DLD1 (cell line): Measurements from ENCODE around the gene KRTAP10-11.
"Not testable (repeated sequence)": the region's sequence is repeated elsewhere in the genome, so short reads cannot be mapped to it uniquely, and the experiment has no call there.

Experiments used
- in situ Hi-C: cut with HindIII; loops from 2 replicates; pipeline ENCODE4 v1.10.0; 2017; ENCODE audit warnings: low sequenced_read_pairs

The KRTAP10-11 gene

DNA sequence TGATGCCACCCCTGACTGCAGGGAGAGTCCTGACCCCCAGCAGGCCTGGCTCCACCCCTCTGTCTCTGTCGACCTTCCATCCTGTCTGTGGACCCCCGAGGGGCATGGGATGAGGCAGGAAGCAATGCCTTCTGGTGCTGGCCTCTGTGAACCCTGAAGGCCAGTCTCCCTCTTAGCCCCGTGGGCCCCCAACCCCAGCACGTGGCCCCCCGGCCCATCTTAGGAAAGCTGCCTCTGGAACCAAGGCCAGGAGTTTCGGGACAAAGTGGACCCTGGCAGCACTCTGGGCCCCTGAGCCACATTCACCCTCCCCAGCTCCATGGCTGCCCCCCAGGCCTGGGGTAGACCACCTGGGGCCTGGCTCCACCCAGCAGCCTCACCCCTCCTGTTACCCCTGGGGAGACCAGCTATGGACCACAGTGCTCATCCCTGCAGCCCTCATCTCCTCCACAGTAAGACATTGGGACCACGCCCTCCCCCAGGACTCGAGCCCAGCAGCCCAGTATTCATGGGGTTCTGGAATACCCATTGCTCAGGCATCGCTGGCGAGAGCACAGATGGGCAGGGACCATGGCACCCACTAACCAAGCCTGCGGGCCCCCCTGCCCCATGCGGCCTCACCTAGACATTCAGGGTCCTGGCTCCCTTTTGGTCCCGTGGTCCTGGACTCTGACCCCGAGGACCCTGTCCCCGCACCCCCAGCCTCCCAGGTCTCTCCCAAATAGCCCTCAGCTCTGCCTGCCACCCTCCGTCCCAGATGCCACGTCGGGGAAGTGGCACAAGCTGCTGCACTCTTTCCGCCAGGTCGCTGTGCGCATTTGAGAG, 7.5 kb upstream of the KRTAP10-11 start:
- in situ Hi-C loops: not testable (repeated sequence)

DNA sequence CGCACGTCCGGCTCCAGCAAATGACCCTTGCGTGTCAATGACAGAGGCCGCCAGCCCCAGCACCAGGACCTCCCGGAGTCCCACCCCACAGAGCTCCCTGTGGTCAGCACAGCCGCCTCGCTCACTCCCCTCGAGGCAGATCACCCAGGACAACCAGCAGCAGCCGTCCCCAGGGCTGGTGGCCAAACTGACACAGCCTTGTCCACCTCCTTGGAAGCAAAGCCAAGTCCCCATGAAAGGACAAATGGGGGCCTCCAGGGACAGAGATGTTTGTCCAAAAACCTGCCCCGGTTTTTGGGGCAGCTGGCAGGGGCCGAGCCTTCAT, 6.9 kb upstream of the KRTAP10-11 start:
- in situ Hi-C loops: no loop called here

DNA sequence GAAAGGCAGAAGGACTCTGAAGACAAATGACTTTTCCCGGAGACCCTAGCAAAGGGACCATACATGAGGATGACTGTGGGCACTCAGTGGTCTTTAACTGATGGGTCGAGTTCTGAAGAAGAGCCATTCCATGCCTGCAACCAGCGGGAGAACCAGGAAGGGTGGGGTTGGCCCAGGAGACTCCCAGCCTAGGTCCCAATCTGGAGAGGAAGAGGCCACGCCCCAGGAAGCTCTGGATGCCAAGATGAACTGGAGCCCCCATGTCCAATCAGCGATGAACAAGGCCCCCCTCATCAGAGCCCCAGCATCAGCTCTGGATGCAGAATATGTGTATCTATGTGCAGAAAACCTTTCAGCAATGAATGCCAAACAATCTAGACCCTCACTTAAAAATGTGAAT, 5.5 kb upstream of the KRTAP10-11 start:
- in situ Hi-C loops: no loop called here

DNA sequence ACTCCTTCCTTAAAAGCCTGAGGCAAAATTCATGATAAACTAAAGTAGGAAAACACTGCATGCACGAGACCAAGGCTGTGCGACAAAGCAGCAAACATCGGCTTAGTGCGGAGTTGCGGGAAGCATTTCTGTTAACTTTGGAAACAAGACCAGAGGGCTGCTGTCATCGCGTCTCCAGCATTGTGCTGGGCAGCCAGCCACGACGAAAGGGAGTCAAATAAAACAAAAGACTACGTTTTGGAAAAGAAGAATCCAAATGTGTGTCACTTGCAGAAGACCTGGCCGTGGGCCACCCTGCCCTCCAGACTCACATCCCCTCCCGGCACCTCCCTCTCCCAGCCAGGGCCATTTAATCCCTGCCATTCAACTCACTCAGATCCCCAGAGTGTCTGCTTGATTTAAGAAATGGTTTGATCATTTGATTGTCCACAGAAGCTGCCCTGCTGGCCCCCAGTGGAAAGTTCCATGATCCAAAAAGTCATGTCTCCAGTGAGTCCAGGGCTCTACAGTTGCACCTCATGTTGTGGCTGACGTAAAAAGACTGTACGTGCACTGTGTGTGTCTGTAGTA, 2.4 kb upstream of the KRTAP10-11 start:
- in situ Hi-C loops: no loop called here

DNA sequence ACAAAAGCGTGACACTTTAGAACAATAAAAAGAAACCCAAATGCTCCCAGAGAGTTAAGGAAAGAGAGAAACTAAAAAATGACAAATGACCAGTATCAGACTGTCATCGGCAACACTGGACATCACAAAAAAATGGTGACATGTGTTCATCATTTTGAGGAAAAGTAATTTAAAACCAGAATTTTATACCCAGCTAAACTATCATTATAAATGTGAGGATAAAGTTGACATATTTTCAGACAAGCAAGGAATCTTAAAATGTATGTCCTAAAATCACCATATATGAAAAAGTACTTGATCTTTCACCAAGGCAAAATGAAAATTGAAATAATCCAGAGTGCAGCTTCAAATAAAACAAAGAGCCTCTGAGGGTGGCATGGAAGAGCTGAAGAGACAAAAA, 1.3 kb upstream of the KRTAP10-11 start:
- in situ Hi-C loops: no loop called here

DNA sequence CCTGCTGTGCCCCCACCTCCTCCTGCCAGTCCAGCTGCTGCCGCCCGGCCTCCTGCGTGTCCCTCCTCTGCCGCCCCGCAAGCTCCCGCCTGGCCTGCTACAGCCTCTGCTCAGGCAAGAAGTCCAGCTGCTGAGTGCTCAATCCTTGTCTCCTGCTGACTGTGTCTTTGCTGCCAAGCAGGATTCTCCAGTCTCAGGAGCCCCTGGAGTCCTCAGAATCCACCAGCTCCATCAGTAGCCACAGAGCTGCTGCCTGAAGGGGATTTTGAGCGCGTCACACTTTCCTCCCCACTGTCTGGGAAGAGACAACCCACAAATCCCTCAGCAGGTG, 973 bp downstream of the KRTAP10-11 start:
- in situ Hi-C loops: no loop called here

DNA sequence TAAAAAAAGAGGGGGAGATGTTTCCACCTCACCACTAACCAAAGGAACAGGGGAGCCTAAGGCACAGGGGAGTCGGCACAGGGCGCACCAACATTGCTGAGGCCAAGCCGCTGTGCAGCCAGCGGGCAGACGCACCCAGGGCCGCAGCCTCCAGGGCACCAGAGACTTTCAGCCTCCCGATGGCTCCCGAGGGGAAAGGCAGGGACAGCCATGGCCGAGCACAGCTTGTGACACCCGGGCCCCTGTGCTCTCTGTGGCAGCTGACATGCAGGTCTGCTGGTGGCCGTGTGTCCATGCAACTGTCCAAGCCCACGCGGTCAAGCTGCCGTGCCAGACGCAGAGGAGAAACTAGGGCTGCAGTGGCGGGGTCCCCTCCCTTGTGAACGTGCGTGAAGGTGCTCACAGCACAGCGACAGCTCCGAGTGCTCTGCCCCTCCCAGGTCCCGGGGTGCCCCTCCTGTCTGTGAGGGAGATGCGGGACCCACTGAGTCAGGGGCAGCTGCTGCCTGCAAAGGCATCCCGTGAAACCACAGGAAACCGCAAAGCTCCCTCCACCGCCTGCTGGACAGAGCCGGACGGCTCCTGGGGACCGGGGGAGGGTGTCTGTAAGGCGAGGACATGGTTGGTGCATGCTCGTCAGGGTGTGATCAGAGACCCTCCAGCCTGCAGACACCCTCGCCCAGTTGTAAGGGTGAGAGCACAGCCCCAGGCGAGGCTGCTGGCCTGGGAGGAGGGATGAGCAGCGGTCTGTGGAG, 2.5 kb downstream of the KRTAP10-11 start:
- in situ Hi-C loops: no loop called here

DNA sequence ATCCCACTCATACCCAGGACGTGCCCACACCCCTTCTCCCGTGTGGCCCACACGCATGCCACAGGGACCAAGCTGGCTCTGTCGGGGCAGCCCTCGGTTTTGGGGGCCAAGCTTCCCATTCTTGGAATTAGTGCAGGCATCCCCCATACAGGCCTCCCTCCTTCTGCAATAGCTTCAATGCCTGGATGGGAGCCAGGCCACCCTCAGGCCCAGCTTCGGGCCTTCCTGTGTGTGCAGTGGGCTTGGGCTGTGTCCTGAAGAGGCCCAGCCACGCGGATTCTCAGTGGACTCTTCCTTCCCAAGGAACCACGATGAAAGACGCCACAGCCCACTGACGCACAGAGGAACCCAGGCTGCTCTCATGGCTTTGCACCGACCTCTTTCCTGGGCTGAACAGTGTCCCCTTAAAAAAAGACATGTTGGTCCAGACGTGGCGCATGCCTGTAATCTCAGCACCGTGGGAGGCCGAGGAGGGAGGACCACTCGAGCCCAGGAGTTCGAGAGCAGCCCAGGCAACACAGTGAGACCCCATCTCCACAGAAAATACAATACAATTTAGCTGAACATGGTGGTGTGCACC, 3.4 kb downstream of the KRTAP10-11 start:
- in situ Hi-C loops: no loop called here

DNA sequence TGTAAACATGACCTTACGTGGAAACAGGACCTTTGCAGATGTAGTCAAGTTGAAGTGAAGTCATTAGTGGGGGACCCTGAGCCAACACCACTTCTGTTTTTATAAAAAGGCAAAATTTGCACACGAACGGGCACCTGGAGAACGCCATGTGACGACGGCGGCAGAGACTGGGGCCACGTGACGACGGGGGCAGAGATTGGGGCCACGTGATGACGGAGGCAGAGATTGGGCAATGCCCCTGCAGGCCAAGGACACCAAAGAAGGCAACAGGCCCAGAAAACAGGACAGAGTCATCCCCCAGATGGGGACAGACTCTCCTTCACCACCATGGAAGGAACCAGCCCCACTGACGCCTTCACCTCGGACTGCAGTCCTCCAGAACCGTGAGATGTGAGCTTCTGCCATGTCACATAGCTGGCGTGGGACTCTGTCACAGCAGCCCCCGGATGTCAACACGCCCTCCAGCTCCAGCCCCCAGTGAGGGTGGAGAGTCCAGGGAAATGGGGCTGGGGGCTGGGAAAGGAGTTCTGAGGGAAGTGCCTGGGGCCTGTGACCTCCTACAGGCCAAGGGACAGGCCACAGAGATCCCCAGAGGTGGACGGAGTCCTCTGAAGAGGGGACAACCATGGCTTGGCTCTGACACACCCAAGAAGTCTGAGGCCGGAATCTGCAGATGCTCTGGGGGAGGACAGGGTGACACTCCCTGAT, 4.2 kb downstream of the KRTAP10-11 start:
- in situ Hi-C loops: no loop called here

DNA sequence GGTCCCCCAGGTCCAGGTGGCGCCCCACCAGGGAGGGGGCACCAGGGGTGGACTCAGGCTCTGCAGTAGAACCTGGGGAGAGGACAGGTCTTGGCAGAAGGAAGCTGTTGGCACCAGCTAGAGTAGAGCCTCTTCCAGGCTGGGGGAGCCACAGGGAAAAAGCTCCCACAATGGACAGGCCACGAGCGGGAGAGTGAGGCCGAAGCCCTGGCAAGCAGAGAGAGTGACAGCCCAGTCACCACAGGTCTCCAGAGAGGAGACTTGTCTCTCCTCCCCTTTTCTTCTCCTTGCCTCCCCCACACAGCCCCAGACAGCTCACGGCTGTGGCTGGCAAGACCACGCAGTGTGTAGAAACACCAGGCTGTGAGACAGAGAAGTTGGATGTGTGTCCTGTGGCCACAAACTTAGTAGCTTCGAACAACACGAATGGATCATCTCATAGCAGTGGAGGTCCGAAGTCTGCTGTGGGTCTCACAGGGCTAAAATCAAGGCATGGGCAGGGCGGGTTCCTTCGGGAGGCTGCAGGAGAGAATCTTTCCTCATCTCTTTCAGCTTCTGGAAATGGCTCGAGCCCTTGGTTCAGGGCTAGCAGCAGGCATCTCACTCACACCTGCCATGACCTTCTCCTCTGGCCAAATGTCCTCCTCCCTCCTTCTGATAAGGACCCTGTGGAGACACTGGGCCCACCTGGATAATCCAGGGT, 4.9 kb downstream of the KRTAP10-11 start:
- in situ Hi-C loops: no loop called here

DNA sequence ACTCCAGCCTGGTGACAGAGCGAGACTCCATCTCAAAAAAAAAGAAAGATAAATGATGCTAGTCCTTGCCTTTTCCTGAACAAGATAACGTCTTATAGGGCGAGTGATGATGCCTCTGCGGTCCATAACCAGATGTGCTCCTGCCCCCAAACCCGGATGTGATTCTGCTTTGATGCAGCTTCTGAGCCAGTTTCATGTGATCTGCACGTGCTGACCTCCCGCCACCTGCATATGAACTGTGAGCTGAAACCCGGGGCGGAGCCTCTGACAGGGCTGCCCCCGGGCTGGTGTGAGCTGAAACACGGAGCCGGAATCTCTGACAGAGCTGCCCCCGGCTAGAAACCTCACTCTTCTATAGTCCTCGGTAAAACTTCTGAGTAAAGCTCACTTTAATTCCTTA, 6.9 kb downstream of the KRTAP10-11 start:
- in situ Hi-C loops: no loop called here

DNA sequence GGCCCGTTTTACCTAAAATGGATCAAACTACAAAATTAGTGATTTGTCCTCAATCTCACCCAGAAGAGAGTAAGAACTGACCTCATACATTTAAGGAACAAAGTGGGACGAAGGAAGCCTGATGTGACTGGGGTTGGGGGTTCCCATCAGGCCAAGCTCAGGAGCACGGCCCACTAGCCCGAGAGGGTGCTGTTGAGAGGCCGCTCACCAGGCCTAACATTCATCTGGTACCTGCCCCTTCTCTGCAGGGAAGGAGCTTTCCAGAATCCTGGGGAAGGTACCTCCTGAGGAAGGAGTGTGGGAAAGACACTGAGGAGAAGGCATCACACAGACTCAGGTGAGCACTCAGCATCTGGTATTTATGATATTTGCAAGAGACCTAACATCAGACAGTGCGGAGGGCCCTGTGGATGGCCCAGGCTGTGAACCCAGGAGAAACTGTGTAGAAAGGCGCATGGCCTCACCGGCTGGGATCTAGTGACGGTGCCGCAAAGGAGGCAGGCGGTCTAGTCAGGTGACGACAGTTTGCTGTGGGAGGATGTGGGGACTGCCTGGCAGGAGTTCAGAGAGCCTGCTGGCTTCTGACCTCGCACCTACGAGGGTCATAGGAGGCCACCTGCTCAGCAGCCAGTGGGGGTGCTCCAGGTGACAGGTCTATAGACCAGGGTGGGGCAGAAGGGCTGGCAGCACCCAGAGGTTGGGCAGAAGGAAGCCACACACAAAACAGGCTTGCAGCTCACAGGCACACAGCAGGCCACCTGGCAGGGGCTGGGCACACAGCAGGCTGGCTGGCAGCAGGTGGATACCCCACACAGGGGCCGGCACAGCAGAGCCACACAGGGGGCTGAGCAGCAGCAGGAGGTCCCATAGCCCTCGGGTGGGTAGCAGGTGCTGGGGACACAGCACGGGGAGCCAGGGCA, 7.7 kb downstream of the KRTAP10-11 start:
- in situ Hi-C loops: no loop called here

DNA sequence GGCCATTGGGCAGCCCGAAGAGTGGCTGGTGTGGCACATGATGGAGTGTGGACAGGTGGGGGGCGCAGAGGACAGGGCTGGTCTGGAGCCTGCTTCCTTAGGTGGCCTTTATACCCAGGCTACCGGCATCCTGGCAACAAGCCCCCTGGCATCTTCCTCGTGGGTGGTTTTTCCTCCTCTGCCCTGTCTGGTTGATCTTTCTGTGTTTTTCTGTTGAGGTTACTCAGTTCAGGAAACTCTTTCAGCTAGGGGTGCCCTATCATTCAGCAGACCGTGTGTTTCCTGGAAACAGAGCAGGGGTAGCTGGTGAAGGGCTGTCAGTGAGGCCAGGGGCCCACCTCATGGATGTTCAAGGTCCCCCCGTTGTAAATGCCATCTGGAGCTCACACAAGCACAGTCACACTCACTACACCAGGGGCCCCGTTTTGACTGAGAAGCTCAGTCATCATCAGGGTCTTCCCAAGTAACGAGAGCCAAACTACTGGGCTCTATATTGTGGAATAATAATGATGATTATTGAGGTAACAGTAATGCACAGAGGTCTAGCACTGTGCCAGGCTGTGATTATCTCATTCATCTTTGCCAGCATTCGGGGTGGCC, 8.5 kb downstream of the KRTAP10-11 start, which contains the start of gene KRTAP12-4:
KRTAP12-4 (minus strand) TSS at position 84 of the 600 bp plus-strand sequence; CDS start at position 39, 45 bp downstream.
- in situ Hi-C loops: no loop called here

DNA sequence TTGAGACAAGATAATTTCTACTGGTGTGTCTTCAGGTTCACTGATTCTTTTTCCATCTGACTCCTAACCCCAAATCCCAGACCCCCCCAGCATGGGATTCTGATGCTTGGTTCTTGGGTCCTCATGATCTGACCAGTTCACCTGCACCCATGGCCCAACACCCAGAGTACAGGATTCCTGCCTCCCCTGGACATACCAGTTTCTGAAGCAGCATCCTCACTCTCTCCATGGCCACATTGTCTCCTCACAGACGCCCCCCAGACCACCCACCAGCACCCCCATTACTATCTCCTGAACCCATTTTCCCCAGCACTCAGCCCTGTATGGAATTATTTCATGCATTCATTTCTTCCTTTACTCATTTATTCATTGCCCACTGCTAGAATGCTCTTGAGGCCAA, 10.7 kb downstream of the KRTAP10-11 start:
- in situ Hi-C loops: no loop called here

DNA sequence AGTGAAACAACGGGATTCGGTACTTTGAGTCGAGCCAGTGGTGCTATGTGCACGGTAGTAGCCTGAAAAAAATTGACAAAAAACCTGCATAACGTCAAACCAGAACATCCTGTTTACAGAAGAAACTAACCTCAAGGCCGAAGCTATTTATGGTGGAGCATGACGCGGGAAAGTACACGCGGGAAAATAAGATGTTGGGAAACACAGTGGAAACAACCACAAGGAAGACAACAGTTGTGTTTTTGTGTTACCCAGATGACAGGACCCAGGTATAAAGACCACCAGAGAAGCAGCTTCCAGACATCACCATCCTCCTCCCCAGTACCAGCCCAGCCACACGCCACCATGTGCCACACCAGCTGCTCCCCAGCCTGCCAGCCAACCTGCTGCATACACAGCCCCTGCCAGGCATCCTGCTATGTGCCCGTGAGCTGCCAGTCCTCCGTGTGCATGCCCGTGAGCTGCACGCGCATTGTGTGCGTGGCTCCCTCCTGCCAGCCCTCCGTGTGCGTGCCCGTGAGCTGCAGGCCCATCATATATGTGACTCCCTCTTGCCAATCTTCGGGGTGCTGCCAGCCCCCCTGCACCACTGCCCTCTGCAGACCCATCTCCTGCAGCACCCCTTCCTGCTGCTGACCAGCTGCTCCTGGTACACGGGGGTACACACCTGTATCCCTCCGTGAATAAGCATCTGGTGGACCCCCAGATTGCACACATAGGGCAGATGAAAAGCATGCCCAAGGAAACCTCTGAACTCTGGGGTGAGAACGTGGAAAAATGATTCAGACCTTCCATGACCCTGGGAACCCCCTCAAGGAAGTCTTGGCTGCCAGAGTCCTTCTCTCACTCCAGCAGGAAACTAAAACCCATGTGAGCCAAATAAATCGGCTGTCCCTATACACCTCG, 11.7 kb downstream of the KRTAP10-11 start, which contains the start of gene KRTAP12-3:
KRTAP12-3 (plus strand) TSS at position 298 of the 906 bp plus-strand sequence; CDS start at position 346, 48 bp downstream.
- in situ Hi-C loops: no loop called here

DNA sequence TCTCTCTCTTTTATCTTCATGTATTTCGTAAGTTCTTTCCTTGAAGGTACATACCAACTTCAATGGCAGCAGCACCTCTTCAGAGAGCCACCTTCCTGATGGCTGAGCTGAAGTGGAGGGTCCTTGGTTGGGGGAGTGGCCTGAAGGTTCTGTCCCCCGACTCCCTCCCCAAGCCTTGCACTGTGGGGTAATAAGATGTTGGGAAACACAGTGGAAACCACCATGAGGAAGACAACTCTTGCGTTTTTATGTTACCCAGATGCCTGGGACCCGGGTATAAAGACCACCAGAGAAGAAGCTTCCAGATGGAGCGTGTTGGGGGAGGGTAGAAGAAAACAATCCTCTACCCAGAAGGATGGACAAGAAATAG, 12.3 kb downstream of the KRTAP10-11 start:
- in situ Hi-C loops: no loop called here

DNA sequence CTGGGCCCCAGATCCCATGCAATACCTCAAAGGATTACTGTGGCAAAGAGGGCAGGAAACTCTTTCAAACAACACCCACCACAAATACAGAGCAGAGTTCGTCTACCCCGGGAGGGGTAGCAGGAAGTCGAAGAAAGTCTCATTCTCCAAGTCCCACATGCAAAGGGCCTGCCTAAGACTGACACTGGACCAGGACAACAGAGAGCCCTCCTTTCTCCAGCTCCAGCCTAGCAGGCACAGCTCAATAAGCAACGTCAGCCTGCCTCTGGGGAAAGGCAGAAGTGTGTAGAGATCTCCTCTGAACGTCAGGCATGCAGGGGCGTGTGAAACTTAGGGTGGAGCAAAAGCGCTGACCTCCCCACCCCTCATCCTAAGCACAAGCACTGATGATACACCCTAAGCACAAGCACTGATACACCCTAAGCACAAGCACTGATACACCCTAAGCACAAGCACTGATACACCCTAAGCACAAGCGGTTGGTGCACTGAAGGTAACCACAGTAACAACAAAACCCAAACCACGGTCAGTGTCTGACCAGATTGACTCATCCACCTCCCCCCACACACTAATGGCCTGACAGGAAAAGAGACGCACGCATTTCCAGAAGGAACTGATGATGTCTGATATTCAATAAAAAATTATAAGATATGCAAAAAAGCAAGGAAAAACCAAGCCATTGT, 12.8 kb downstream of the KRTAP10-11 start:
- in situ Hi-C loops: no loop called here
